GM12875 (cell line): ENCODE measurements around the gene PAX2.

Source experiments
- H3K4me3 ChIP-seq: one replicate; pipeline ENCODE4 v1.5.1; 2011; ENCODE audit warnings: low read depth, low read length, control low read depth
- TF ChIP-seq, protein P1 (sequence below): IDR thresholded peaks from 2 replicates; pipeline ENCODE4 v1.5.1; 2011; ENCODE audit warnings: low read depth, mild to moderate bottlenecking, control low read depth, inconsistent platforms, low read length, moderate library complexity, borderline replicate concordance; ENCODE audit not compliant: insufficient read depth

PAX2 gene

DNA sequence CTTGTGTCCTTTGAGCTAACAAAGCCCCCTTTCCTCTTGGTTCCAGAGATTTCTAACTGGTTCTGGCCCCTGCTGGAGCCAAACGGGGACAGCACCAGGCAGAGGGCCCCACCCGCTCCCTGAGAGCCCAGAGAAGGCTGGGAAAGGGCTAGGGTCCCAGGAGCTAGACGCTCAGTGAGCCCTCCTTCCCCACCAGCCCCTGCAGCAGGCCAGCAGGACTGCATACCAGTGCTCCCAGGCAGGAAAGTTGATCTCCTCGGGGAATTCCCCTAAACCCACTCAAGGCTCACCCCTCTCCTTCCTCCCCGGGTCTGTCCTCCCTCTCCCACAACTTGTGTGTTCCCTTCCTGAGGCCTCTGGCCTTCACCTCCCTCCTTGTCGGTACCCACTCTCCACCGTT is 47.7 kb downstream of the PAX2 start:
- no peak overlapping the region for H3K4me3 ChIP-seq
- TF ChIP-seq, protein P1, sequence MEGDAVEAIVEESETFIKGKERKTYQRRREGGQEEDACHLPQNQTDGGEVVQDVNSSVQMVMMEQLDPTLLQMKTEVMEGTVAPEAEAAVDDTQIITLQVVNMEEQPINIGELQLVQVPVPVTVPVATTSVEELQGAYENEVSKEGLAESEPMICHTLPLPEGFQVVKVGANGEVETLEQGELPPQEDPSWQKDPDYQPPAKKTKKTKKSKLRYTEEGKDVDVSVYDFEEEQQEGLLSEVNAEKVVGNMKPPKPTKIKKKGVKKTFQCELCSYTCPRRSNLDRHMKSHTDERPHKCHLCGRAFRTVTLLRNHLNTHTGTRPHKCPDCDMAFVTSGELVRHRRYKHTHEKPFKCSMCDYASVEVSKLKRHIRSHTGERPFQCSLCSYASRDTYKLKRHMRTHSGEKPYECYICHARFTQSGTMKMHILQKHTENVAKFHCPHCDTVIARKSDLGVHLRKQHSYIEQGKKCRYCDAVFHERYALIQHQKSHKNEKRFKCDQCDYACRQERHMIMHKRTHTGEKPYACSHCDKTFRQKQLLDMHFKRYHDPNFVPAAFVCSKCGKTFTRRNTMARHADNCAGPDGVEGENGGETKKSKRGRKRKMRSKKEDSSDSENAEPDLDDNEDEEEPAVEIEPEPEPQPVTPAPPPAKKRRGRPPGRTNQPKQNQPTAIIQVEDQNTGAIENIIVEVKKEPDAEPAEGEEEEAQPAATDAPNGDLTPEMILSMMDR: no peak

GRCh38 chr10:100799881-100800280 is 54.5 kb downstream of the PAX2 start:
- H3K4me3 ChIP-seq: no peak overlapping the region
- TF ChIP-seq, protein P1: no peak

DNA sequence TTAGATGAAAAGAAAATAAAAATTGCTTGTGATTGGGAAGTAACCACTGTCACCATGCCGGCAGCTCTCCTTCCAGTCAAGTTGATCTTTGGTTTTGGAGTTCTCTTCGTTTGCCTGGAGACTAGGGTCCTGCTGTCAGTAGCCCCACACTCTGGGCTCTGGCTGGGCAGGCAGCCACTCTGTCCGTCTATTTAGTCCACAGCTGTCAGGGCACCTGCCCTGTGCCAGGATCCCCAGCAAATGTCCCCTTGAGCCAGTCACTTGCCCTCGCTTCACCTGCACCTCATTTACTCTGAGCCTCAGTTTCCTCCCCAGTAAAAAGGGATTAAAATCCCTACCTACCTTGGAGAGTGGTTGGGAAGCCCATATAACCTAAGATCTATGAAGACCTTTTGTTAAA is 55.5 kb downstream of the PAX2 start:
- TF ChIP-seq, protein P1: no peak
- no peak overlapping the region for H3K4me3 ChIP-seq

DNA sequence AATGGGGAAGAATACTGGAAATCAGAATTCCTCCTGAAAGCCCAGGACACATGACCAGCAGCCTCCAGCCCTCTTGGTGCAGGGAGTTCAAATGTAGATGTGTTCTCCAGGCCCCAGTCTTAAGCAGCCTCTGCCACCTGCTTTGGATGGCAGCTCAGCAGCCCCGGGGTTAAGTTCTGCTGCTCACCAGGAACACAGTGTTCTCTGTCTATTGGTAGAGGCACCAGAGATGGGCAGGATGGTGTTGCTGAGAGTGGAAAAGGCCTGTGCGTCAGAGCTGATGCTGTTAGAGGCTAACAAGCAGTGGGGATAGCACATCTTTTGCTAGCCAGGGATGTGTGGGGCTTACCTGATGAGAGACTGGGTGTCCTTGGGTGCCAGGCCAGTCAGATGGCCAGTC is 56.8 kb downstream of the PAX2 start:
- TF ChIP-seq, protein P1: no peak
- no peak overlapping the region for H3K4me3 ChIP-seq

GRCh38 chr10:100802607-100803006 is 57.2 kb downstream of the PAX2 start:
- no peak overlapping the region for H3K4me3 ChIP-seq
- TF ChIP-seq, protein P1: no peak

- H3K4me3 ChIP-seq: no peak overlapping the region
- TF ChIP-seq, protein P1: no peak
Observed at GRCh38 chr10:100803492-100803891, 58.1 kb downstream of the PAX2 start.

DNA sequence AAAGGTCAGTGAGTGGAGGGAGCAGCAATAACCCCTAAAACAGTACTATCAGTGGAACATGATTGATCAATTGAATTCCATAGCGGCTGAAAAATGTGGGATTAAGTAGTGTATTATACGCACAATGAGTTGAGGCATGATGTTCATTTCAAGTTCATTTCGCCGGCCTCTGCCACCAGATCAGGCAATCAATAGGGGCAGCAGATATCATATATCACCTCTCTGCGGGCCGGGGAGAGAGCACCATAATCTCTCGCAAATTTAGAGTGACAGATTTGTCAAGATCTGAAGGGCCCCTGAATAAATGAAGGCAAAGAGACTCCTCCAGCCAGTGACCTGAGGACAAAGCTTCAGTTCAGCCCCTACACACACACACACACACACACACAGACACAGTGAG is 58.5 kb downstream of the PAX2 start:
- TF ChIP-seq, protein P1: no peak
- H3K4me3 ChIP-seq: no peak overlapping the region
